GM18951 (cell line): ENCODE measurements around the gene ZNF142.
"Not testable (repeated sequence)": the region's sequence is repeated elsewhere in the genome, so short reads cannot be mapped to it uniquely, and the experiment has no call there.

ENCODE experiments used
- POLR2A ChIP-seq: IDR thresholded peaks from 4 replicates; pipeline ENCODE4 v1.6.1; 2011; ENCODE audit warnings: mild to moderate bottlenecking; ENCODE audit not compliant: insufficient read length, insufficient read depth; ENCODE audit errors: extremely low read depth
- in situ Hi-C: fragments of 300-500 bp; cut with MboI; formaldehyde crosslinking; loops from one replicate; pipeline ENCODE4 v1.12.0; 2022; ENCODE audit warnings: low sequenced_read_pairs, mixed read lengths, inconsistent platforms; ENCODE audit not compliant: unreplicated experiment

The ZNF142 gene

GRCh38 chr2:218659258-218659987 lies at the start of gene ZNF142, which contains the start of gene BCS1L:
Gene ZNF142, minus strand, starts transcription at chr2:218659623. Its CDS starts 3,194 bp downstream, at chr2:218656429.
Gene BCS1L, plus strand, starts transcription at chr2:218659683. Its CDS starts 1,305 bp downstream, at chr2:218660988.
- in situ Hi-C loops = loop anchor here (10.0 kb wide), 1 partner anchor 185 kb away; no protein-coding TSS in a partner anchor
- peak; percentile 80 for TF ChIP-seq POLR2A

GRCh38 chr2:218708086-218708485 lies 48.7 kb upstream of the ZNF142 start:
- no peak for TF ChIP-seq POLR2A
- in situ Hi-C loops = no loop called here

- TF ChIP-seq POLR2A = no peak
- in situ Hi-C loops = no loop called here
Measured at GRCh38 chr2:218703341-218703740, 43.9 kb upstream of the ZNF142 start.

- in situ Hi-C loops = no loop called here
- no peak for TF ChIP-seq POLR2A
Measured at GRCh38 chr2:218701806-218702205, 42.4 kb upstream of the ZNF142 start.

- in situ Hi-C loops = no loop called here
Measured at GRCh38 chr2:218698885-218699284, 39.5 kb upstream of the ZNF142 start.

GRCh38 chr2:218694405-218695145 lies 35.2 kb upstream of the ZNF142 start:
- TF ChIP-seq POLR2A = no peak
- in situ Hi-C loops = no loop called here

More at GRCh38 chr2:218698885-218699284, 39.5 kb upstream of the ZNF142 start:
- TF ChIP-seq POLR2A = no peak

GRCh38 chr2:218691234-218691633 lies 31.8 kb upstream of the ZNF142 start:
- TF ChIP-seq POLR2A = no peak
- in situ Hi-C loops = no loop called here

GRCh38 chr2:218687400-218688060 lies 28.1 kb upstream of the ZNF142 start:
- in situ Hi-C loops = not testable (repeated sequence)

- in situ Hi-C loops = no loop called here
- no peak for TF ChIP-seq POLR2A
Measured at GRCh38 chr2:218680061-218680460, 20.6 kb upstream of the ZNF142 start.

GRCh38 chr2:218679119-218679518 lies 19.7 kb upstream of the ZNF142 start:
- in situ Hi-C loops = no loop called here
- no peak for TF ChIP-seq POLR2A

- in situ Hi-C loops = no loop called here
- TF ChIP-seq POLR2A = peak; percentile 84
Measured at GRCh38 chr2:218671654-218672566, 12.5 kb upstream of the ZNF142 start, which contains the start of the genes RNF25 and STK36. Gene RNF25, minus strand, starts transcription at chr2:218672002. Its CDS starts 32 bp downstream, at chr2:218671970. Gene STK36, plus strand, starts transcription at chr2:218672086. Its CDS starts 744 bp downstream, at chr2:218672830.

- in situ Hi-C loops = no loop called here
- TF ChIP-seq POLR2A = no peak
Measured at GRCh38 chr2:218671097-218671653, 11.8 kb upstream of the ZNF142 start.
